Nephron progenitor cell (in vitro differentiated cells): ENCODE data around the gene MGLL.

Experiments
- DNase-seq: peaks from one replicate; pipeline ENCODE4 v3.0.0; 2021
- H3K27ac Mint-ChIP-seq: 2 replicates; pipeline ENCODE4 v1.8.0; 2021; ENCODE audit warnings: mild to moderate bottlenecking, moderate library complexity, mixed read lengths
- H3K27me3 Mint-ChIP-seq: 2 replicates; pipeline ENCODE4 v1.8.0; 2021; ENCODE audit warnings: mild to moderate bottlenecking, low read depth, mixed read lengths; ENCODE audit not compliant: poor library complexity
- H3K36me3 Mint-ChIP-seq: 2 replicates; pipeline ENCODE4 v1.8.0; 2021; ENCODE audit warnings: low read depth, mixed read lengths
- H3K4me1 Mint-ChIP-seq: 2 replicates; pipeline ENCODE4 v1.8.0; 2021; ENCODE audit warnings: mixed read lengths
- H3K4me3 Mint-ChIP-seq: 2 replicates; pipeline ENCODE4 v1.8.0; 2021; ENCODE audit warnings: mild to moderate bottlenecking, moderate library complexity, mixed read lengths
- H3K9me3 Mint-ChIP-seq: 2 replicates; pipeline ENCODE4 v1.8.0; 2021; ENCODE audit warnings: mild to moderate bottlenecking, moderate library complexity, mixed read lengths
- TF ChIP-seq, protein P1 (sequence below): fragments of 200-600 bp; sonication (generic); IDR thresholded peaks from 2 replicates; pipeline ENCODE4 v1.5.0; 2021; ENCODE audit warnings: antibody characterized with exemption

MGLL gene

DNA sequence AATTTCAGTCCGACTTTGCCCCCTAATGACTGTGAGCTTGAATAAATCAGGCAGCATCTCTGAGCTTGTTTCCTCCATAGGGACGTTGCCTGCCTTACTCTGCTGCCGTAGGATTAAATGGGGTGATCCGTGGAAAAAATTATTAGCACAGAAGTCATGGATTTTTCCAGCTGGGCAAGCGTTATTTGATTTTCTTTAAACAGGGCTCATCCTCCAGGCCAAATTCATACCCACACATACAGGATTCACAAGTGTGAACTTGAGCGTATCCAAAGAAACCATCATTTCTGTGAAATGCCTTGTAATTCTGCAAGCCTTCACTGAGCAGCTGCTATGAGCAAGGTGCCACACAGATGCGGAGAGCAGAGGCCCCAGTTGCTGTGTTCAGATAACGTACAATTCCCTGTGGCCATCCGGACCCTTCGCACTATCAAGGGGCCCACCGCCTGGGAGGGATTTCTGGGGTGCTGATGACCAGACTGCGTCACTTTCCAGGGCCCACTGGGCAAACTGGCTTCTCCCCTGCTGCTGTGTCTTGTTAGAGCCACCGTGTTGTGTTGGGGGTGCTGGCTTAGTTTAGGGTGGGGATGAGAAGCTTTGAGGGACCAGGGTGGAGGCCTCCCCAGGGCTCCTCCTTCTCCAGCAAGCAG lies 61.4 kb downstream of the MGLL start:
- Mint-ChIP-seq H3K27ac (no peak overlapping the region), H3K36me3 (no peaks in the 10 kb centered on the region), H3K27me3 (peaks cover 11% of the 10 kb centered on the region), H3K4me3 (no peak overlapping the region), H3K4me1 (peaks cover 18% of the 10 kb centered on the region), H3K9me3 (no peaks in the 10 kb centered on the region)
- TF ChIP-seq, protein P1, sequence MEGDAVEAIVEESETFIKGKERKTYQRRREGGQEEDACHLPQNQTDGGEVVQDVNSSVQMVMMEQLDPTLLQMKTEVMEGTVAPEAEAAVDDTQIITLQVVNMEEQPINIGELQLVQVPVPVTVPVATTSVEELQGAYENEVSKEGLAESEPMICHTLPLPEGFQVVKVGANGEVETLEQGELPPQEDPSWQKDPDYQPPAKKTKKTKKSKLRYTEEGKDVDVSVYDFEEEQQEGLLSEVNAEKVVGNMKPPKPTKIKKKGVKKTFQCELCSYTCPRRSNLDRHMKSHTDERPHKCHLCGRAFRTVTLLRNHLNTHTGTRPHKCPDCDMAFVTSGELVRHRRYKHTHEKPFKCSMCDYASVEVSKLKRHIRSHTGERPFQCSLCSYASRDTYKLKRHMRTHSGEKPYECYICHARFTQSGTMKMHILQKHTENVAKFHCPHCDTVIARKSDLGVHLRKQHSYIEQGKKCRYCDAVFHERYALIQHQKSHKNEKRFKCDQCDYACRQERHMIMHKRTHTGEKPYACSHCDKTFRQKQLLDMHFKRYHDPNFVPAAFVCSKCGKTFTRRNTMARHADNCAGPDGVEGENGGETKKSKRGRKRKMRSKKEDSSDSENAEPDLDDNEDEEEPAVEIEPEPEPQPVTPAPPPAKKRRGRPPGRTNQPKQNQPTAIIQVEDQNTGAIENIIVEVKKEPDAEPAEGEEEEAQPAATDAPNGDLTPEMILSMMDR, result no peak
- DNase-seq, result no peak

DNA sequence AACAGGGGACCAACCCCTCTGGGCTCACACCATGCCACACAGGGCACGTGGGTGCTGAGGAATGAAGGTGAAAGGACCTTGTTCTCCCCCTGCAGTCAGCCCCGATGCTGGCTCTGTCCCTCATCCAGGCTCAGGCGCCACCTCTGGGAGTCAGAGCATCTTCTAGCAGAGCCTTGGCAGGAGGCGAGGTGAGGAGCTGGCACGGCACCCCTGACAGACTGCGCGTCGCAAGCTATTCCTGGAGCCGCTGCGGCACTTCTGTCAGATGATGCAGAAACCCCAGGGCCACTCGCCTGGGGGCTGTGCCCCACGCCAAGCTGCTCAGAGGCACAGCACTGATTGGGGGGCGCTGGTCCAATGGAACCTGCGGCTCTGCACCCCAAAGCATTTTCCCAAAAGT lies 62.0 kb downstream of the MGLL start:
- Mint-ChIP-seq H3K36me3 (no peaks in the 10 kb centered on the region), H3K4me3 (no peak overlapping the region), H3K4me1 (peaks cover 18% of the 10 kb centered on the region), H3K27ac (no peak overlapping the region), H3K27me3 (peaks cover 11% of the 10 kb centered on the region), H3K9me3 (no peaks in the 10 kb centered on the region)
- TF ChIP-seq, protein P1, result no peak
- DNase-seq, result no peak

DNA sequence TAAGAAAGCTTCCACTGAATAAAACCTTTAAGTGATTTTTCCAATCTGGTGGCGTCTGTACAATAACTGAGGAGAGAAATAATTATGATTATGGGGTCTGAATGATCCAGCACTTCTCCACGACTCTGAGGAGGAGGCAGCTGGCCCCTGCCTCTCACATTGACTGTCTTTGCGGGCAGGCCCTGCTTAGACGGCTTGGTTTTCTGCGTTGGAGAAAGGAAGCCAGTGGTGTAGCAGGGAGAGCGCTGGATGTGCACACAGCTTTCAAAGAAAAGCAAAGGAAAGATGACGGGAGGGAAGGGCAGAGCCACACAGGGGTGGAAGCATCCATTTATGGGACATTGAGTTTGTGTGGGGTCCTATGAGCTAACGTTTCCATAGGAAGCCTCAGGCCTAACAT lies 62.5 kb downstream of the MGLL start:
- DNase-seq, result no peak
- no peaks in the 10 kb centered on the region for H3K36me3 Mint-ChIP-seq
- H3K4me1 Mint-ChIP-seq, result peaks cover 21% of the 10 kb centered on the region
- no peak overlapping the region for H3K27ac Mint-ChIP-seq
- H3K4me3 Mint-ChIP-seq, result no peak overlapping the region
- H3K9me3 Mint-ChIP-seq, result no peaks in the 10 kb centered on the region
- TF ChIP-seq, protein P1, result no peak
- peaks cover 11% of the 10 kb centered on the region for H3K27me3 Mint-ChIP-seq

DNA sequence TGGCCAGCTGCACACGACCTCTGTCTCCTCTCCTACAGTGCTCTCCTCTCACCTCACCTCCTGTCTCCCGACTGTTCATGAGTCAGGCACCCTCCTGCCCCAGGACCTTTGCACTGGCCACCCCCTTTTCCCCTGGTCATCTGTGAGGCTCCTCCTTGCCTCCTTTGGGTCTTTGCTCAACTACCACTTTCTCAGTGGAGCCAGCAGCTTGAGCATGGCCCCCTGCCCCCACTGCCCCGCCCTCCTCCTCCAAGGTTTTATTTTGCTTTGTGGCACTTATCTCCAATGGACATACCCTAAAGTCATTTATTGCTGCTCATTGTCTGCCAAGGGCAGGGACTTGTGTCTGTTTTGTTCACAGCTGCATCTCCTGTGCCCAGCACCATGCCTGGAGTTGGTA lies 64.3 kb downstream of the MGLL start:
- peaks cover 34% of the 10 kb centered on the region for H3K4me1 Mint-ChIP-seq
- TF ChIP-seq, protein P1, result no peak
- H3K36me3 Mint-ChIP-seq, result no peaks in the 10 kb centered on the region
- no peak overlapping the region for H3K27ac Mint-ChIP-seq
- no peak for DNase-seq
- no peaks in the 10 kb centered on the region for H3K9me3 Mint-ChIP-seq
- peaks cover 11% of the 10 kb centered on the region for H3K27me3 Mint-ChIP-seq
- no peak overlapping the region for H3K4me3 Mint-ChIP-seq

DNA sequence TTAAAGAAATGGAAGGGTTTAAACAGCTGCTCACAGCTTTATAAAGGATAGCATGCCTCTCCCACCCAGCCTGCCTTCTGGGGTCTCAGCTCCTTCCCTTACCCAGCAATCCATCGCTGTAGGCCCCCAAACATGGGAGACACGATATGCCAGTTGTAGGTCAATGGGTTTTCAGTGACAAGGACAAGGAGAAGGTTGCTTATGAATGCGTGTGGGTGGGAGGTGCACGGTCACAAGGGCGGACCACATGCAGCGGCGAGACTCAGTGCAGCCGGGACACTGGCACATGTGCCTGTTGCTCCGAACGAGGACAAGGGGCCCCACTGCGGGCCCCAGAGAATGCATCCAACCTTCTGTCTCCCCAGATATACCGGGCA lies 67.0 kb downstream of the MGLL start:
- peaks cover 10% of the 10 kb centered on the region for H3K27me3 Mint-ChIP-seq
- no peak overlapping the region for H3K4me3 Mint-ChIP-seq
- no peak for DNase-seq
- H3K4me1 Mint-ChIP-seq, result peaks cover 44% of the 10 kb centered on the region
- H3K36me3 Mint-ChIP-seq, result no peaks in the 10 kb centered on the region
- no peaks in the 10 kb centered on the region for H3K9me3 Mint-ChIP-seq
- TF ChIP-seq, protein P1, result no peak
- no peak overlapping the region for H3K27ac Mint-ChIP-seq
